HG02840 (cell line): ENCODE measurements around the gene MYLK4.
"Not testable (repeated sequence)": the region's sequence is repeated elsewhere in the genome, so short reads cannot be mapped to it uniquely, and the experiment has no call there.

Experiments
- ATAC-seq: cut with Tn5 transposase; IDR thresholded peaks from one replicate; pipeline ENCODE4 v1.9.1; 2021; ENCODE audit warnings: mild to moderate bottlenecking, moderate library complexity, moderate number of reproducible peaks; ENCODE audit not compliant: unreplicated experiment, low FRiP score

MYLK4 gene

DNA sequence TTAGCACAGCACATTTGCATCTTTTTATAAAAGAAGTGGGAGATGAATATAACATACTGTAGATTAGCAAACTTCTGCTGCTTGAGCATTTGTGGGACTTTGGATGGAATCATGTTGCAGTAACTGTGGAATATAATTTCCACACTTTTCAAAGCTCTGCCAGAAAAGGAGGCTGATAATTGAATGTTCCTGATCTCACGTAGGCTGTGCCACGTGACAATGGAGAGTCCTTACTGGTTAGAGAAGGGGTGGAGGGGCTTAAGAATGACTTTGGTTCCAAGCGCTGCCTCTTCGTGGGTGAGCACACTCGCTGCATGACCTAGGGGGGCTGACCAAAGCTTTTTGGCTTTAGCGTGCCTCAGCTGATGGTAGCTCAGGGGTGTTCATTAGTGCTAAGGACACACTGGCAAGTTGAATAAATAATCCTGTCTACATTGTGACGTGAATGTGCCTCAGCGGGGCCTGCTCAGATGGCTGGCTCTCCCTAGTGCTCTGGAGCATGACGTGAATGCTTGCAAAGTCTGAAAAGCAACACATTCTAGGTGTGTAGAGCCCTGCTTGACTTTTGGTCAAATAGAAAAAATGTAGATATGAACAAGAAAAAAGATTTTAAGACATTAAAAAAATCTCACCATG is 29.5 kb upstream of the MYLK4 start:
- ATAC-seq: no peak

DNA sequence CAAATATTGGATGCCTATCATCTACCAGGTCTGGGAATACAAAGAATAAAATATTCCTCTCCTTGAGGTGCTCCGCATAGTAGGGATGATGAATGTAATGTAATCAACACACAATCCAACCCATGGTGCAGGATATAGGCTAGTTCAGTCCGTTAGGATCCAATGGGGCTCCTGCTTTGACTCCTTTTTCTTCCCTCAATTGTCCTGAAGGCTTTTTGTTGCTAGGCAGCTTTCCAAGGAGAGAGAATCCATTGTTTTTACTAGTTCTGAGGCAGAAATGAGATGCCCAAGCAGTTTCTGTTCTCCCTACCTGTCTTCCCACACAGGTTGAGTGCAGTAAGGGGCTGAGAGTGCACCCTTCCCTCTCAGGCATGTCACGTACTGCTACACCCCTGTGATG is 26.5 kb upstream of the MYLK4 start:
- no peak for ATAC-seq

DNA sequence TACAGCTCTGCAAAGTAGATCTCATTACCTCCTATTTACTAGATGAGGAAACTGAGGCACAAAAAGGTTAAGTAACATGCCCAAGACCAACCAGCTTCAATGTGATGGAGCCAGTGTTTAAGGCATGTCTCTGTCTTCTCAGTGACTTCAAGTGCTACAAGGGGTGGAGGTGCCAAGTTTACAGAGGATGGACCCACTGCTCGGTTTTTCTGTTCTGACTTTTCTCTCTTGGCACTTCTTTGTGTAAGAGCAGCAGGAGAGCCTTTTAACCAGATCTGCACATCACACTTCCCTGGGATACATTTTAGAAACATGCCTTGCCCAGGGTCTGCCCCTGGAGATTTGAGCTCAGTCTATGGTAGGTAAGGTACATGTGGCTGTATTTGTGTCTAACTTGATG is 24.3 kb upstream of the MYLK4 start:
- no peak for ATAC-seq

DNA sequence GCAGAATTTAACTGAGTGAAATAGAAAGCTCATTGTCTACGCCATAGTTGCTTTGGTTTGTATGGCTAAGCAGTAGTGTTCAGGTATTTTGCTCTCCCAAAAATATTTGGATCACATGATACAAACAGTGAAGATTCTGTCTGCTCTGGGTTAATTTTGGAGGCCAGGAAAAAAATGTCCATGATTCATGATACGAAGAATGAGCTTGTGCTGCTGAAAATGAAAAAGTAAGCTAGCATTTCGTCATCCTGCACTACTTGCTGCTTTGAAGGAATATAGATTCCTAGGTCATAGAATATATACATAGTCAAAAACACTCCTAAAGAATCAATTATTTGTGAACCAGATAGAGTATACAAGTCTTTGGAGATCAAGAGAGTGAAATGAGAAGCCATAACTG is 22.7 kb upstream of the MYLK4 start:
- no peak for ATAC-seq

DNA sequence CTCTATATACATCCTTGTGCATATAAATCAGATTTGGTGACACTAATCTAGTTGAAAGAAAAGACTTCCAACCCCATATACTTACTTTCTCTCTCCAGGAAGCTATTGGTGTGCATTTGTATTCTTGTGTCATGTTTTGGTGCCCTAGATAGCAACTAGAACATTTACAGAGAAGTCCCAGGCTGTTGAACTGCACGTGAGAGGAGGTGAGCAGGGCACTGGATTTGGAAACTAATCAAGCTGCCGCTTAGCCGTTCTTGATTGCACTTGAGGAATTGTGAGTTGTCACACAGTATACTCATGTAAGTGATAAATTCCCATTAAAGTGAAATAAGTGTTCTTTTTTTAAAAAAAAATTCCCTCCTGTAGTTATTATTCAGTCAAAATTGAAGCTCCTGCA is 22.1 kb upstream of the MYLK4 start:
- ATAC-seq: no peak

DNA sequence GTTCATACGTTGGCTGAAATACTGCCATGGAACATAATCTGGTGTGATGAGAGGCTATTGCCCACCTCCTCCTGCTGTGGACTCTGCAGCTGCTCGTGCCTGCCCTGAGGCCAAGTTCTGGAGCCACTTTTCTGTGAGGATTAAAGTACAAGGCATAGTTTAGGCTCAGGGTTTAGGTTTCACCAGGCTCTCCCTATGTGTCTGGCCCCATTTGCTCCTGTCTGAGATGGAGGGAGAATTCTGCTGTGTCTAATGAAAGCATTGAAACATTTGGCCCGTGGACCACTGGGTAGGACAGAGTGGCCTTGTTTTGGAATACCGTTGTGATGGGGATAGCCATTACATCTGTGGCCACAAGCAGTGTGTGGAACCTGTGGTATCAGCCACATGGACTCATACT is 20.4 kb upstream of the MYLK4 start:
- ATAC-seq: no peak

DNA sequence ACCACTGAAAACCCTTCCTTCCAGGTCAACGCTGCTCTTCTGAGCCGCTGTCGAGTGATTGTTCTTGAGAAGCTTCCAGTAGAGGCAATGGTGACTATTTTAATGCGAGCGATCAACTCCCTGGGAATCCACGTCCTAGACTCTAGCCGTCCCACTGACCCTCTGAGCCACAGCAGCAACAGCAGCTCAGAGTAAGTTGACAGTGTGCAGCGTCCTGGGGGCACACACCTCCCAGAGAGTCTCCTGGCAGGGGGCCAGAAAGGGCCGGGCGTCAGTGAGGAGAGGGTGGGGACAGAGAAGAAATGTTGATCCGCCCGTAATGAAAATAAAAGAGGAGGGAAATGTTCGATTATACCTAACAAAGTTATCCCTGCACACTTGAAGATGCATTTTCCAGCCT is 19.4 kb upstream of the MYLK4 start:
- no peak for ATAC-seq

DNA sequence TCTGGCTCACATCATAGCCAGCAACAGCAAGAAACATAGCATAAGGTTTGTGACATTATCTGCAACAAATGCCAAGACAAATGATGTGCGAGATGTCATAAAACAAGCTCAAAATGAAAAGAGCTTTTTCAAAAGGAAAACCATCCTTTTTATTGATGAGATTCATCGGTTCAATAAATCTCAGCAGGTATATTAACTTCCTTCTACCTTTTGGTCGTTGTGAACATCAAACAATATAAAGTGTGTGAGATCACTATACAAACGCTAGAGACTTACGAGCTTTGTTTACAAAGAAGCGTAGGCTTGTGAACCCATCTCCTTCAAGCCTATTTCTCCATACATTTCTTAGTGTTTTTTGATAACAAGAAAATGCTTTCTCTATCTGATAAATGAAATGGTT is 18.0 kb upstream of the MYLK4 start:
- no peak for ATAC-seq

DNA sequence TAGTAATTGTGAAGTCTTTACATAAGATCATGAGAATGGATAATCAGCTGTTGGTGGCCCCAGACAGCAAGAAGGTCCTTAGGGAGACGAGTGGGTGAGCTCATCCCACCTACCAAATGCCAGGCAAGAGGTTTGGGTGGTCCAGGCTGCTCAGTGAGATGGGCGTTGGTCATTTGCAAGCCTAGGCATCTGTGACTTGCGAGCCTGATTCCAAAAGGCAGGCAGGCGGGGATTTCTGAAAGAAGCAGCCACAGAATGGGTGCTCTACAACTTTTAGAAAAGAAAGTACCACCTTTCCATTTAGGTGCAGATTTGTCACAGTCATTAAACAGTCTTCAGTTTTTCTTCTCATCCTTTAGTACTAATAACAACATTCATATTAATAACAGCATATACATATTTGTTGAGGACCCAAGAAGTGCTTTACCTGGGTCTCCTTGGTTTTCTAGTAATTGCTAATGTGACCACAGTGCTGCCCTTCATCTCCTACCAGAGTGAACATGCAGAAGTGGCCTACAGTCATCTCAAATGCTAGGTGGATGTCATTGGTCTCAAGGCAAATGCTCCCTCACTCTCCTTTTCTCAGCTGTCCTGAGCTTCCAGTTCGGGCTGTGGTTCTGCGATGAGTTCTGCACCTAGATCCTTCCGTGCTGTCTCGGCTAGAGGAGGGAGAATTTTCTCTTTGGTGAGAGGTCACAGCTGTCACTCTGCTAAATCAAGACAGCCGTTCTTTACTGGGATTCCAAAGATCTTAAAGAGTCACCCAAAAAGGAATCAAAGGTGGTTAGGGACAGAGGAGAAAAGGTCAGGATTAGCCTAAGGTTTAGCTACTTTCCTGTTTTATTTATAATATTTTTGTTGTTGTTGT is 17.2 kb upstream of the MYLK4 start:
- ATAC-seq: no peak

DNA sequence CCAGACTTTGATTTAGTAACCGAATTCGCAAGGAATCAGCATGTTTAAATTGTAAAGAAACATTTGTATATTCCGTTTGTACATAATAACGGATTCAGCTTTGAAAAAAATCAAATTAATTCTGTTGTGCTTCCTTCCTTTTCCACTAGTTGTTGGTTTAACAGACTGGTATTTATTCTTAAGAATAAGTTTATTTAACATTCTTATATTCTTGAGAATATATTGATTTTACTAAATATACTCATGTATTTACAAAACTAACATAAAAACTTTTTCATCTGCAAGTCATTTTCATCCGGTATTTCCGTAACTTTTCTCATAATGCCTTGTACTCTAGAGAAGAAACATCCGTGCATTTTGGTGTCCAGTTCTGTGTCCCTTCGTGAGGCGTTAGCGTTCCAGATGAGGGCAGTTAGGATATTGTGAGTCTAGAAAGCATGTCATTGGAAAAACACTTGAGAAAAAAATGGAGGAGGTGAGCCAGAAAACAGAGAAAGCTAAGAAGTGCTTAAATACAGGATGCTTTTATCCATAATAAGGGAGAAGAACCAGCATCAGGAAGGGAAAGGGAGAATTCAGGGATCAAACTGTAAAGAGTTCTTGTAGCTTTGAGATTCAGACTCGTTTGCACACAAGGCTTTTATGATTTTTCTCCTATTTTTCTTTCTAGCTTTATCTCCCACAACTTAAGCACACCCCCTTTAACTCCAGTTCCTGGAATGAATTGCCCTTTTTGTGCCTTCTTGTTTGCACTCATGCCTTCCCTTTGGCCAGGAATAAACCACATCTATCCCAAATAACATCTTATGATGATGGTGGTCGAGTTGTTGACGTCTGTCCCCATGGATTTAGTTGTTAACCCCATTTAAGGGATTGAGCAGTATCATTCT is 16.3 kb upstream of the MYLK4 start:
- no peak for ATAC-seq

DNA sequence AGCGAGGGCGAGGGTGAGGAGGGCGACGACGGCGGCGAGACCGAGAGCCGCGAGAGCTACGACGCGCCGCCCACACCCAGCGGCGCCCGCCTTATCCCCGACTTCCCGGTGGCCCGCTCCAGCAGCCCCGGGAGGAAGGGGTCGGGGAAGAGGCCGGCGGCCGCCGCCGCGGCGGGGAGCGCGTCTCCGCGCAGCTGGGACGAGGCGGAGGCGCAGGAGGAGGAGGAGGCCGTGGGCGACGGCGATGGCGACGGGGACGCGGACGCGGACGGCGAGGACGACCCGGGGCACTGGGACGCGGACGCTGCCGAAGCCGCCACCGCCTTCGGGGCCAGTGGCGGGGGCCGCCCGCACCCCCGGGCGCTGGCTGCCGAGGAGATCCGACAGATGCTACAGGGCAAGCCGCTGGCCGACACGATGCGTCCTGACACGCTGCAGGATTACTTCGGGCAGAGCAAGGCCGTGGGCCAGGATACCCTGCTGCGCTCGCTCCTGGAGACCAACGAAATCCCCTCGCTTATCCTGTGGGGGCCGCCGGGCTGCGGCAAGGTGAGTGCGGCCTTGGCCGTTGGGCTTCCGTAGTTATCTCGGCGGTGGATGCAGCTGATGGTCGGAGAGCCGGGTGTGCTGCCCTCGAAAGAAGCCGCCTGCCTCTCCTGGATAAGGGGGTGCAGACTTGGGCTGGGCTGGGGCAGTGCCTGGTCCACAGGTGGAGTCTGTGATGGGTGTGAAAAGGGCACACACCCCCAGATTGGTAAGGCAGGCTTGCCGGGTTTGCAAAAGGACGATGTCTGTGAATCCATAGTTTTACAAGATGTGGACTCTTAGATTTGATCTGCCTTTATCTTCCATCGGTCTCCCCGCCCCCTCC is 15.4 kb upstream of the MYLK4 start:
- ATAC-seq: peak; percentile 7

DNA sequence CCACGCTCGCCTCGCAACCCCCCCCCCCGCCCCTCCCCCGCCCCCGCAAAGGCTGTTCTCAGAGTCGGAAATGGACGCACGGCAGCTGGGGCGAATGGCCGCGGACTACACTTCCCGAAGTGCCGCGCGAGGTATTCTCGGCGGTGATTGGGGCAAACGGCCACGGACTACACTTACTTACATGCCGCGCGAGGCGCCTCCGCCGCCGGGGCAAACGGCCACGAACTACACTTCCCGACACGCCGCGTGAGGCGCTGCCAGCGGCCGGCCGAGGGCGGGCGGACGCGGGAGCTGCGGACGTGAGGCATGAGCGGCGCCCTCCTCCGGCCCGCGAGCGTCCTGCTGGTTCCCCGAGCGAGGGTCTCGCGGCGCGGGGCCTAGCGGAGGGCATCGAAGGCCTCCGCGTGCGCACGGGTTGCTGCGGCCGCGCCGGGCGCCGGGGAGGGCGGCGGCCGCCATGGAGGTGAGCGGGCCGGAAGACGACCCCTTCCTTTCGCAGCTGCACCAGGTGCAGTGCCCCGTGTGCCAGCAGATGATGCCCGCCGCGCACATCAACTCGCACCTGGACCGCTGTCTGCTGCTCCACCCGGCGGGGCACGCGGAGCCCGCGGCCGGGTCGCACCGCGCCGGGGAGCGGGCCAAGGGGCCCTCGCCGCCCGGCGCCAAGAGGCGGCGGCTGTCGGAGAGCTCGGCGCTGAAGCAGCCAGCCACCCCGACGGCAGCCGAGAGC is 14.6 kb upstream of the MYLK4 start, which contains the start of gene WRNIP1:
TSS of gene WRNIP1 (plus strand) at position 228 of the 730 bp plus-strand sequence. CDS start at position 458, 230 bp downstream.
- ATAC-seq: peak; percentile 90

DNA sequence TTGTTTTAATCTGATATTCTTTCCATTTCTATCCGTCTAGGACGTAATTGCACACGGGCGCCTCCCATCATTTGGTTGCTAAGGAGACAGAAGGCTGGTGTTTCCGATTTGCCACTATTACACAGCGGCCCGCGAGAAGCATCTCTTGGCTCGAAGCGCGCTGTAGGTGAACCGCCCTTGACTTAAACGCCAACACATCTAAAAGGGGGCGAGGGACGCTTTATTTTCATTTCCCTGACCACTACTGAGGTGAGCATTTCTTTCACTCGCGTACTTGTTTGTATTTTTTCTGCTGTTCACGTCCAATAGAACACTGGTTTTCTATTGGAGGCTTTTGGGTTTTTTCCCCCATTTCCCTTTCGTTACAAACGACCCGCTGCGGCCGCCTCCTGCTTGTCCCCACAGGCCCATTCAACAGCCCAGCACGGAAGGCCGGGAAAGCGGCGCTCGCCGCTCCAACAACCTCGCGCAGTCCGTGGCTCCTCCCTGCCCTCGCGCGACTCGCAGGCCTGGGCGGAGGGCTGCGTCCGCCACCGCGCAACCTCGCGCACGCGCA is 14.0 kb upstream of the MYLK4 start:
- peak; percentile 59 for ATAC-seq

DNA sequence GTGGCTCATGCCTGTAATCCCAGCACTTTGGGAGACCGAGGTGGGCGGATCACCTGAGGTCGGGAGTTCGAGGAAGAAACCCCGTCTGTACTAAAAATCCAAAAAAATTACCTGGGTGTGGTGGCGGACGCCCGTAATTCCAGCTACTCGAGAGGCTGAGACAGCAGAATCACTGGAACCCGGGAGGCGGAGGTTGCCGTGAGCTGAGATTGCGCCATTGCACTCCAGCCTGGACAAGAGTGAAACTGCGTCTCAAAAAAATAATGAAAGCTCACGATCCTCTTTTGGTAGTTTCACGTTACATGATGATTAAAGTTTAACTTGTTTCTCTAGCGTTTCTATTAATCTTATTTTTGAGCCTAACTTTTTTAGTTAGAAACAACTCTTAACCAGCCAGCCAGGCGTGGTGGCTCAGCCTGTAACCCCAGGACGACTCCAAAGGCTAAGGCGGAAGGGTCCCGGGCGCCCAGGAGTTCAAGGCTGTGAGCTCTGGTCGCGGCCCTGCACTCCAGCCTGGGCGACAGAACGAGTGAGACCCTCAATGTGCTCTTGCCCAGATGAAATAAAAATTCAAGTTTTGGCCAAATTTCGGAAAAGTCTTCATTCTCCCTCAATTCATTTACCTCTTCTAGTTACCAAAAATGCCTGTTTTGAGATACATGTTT is 13.3 kb upstream of the MYLK4 start:
- ATAC-seq: no peak

DNA sequence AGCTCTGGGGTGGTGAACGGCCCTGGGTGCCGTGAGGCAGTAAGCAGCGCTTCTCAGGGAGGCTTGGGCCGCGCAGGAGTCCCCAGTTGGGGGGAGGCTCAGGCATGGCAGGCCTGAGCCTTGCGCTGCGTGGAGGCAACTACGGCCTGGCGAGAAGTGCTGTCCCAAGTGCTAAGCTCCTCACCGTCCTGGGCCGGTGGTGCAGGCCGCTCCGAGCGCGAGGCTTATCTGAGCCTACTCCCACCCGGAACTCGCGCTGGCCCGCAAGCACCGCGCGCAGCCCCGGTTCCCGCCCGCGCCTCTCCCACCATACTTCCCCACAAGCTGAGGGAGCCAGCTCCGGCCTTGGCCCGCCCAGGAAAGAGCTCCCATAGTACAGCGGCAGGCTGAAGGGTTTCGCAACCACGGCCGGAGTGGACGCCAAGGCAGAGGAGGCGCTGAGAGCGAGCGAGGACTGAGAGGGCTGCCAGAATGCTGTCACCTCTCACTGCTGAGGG is 12.7 kb upstream of the MYLK4 start:
- ATAC-seq: no peak

DNA sequence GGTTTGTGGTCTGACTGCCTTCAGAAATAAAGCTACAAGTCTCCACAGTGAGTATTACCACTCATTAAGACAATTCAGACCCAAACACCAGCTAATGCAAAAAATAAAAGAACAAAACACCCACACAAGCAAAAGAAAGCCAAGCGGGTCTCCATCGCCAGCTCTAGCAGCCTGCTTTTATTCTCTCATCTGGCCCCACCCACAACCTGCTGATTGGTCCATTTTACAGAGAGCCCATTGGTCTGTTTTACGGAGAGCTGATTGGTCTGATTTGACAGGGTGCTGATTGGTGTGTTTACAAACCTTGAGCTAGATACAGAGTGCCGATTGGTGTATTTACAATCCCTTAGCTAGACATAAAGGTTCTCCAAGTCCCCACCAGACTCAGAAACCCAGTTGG is 12.1 kb upstream of the MYLK4 start:
- not testable (repeated sequence) for ATAC-seq

DNA sequence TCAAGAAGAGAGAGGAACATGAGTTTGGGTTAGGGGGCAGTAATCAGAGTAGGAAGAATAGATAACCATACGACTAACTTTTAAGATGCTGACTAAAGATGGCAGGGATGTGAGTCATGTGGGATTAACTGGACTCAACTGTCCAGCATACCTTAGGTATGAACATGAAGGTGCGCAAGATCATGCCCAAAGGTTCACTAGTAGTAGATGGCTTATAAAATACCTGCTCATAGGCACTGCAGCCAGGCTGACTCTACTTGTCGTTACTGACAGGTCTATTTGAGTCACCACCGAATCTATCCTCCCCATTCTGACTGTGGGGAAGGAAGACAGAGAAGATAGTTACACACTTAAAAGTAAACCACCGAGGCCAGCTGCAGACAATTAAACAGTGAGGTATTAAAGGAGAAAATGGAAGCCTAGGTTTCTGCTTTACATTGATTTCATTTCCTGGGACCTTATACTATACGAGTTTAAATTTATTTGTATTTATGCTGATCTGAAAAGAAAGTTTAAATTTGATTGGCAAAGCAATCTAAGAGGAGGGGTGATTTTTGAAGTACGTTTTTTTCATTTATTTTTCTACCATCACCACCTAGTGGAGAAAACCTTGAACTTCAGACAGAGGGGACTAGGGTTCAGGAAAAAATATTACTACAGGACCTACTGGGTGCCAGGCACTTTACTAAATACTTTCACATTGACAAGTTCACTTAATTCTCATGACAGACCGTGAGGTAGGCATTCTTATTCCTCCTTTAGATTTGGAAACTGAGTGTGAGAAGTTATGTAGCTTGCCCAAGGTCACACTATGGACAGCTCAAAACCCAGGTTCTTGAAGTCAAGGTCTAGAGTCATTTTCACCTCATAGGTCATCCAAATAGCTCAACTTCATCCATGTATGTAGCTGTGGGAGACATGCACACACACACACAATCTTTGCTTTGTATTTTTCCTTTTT is 10.4 kb upstream of the MYLK4 start:
- no peak for ATAC-seq
